ENCODE results near the gene KLHDC8B. TPM values are rescaled to one million over a fixed set of nuclear protein-coding genes. Genes with fewer than 3 reads are reported as not detected.

KLHDC8B gene
- total and polyA plus RNA-seq, 3 donors from 2014 or later = 55.8 to 78.2 (median 56.6) TPM

- intact Hi-C loops (cut with DNase I; ENCODE audit: low total_unique reads) = no loop called here
- TF ChIP-seq POLR2A (IDR thresholded peaks at IDR 0.05) = no peak
- no peak for TF ChIP-seq CTCF (IDR thresholded peaks at IDR 0.05)
- H3K27me3 ChIP-seq = no peaks in the 10 kb centered on the region
- H3K4me3 ChIP-seq = no peak overlapping the region
- no peaks in the 10 kb centered on the region for H3K9me3 ChIP-seq
- H3K36me3 ChIP-seq (ENCODE audit: low read depth, missing control alignments) = no peaks in the 10 kb centered on the region
- DNase-seq = no peak
- peaks cover 30% of the 10 kb centered on the region for H3K4me1 ChIP-seq
- WGBS, 2 donors = 81 to 90% methylated on average over 4 of the region's 4 CpGs
- no peak overlapping the region for H3K27ac ChIP-seq
These were observed 35.9 kb upstream of the KLHDC8B start for GRCh38 chr3:49135499-49135898.

DNA sequence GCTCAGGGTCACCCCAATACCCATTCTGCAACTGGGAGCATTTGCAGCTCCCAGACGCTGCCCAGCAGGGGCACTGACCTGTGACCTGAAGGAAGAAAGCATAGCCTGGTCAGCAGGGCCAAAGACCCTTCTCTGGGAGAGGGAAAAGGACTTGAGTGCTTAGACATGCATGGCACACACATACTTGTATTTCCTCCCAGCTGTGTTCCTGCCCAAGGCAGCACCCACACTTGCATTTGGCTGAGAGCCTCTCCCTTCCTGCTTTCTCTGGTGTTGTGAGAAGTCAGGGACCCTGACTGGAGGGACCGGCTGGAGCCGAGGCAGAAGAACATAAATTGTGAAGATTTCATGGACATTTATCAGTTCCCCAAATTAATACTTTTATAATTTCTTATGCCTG is 31.3 kb upstream of the KLHDC8B start:
- DNase-seq = no peak
- peaks cover under 1% of the 10 kb centered on the region for H3K4me1 ChIP-seq
- H3K4me3 ChIP-seq = no peak overlapping the region
- no peaks in the 10 kb centered on the region for H3K27me3 ChIP-seq
- WGBS, 2 donors = 63 to 67% methylated on average over 3 of the region's 3 CpGs
- no peaks in the 10 kb centered on the region for H3K36me3 ChIP-seq (ENCODE audit: low read depth, missing control alignments)
- TF ChIP-seq POLR2A (IDR thresholded peaks at IDR 0.05) = no peak
- H3K27ac ChIP-seq = no peak overlapping the region
- no peaks in the 10 kb centered on the region for H3K9me3 ChIP-seq
- intact Hi-C loops (cut with DNase I; ENCODE audit: low total_unique reads) = no loop called here

DNA sequence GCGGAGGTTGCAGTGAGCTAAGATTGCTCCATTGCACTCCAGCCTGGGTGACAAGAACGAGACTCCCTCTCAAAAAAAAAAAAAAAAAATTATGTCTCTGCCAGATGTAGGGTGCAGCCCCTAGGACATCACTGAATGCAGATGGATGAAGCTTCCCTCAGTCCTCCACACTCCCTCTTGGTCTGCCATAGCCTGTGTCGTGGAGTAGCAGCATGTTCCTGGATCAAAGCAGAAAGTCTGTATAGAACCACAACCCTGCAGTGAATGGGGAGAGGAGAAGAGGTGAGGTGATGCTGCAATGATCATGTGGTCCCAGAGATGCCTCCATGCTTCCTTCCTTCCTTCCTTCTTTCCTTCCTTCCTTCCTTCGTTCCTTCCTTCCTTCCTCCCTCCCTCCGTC is 23.2 kb upstream of the KLHDC8B start:
- intact Hi-C loops (cut with DNase I; ENCODE audit: low total_unique reads) = no loop called here
- TF ChIP-seq POLR2A (IDR thresholded peaks at IDR 0.05) (no peak), CTCF (IDR thresholded peaks at IDR 0.05) (no peak)
- no peaks in the 10 kb centered on the region for H3K9me3 ChIP-seq
- H3K36me3 ChIP-seq (ENCODE audit: low read depth, missing control alignments) = no peaks in the 10 kb centered on the region
- no peak overlapping the region for H3K27ac ChIP-seq
- H3K4me3 ChIP-seq = no peak overlapping the region
- no peaks in the 10 kb centered on the region for H3K4me1 ChIP-seq
- no peak for DNase-seq
- no peaks in the 10 kb centered on the region for H3K27me3 ChIP-seq
- 81 to 83% methylated on average over 5 of the region's 5 CpGs for WGBS, 2 donors

GRCh38 chr3:49151610-49152009 is 19.8 kb upstream of the KLHDC8B start:
- no peak for TF ChIP-seq CTCF (IDR thresholded peaks at IDR 0.05)
- no peak for TF ChIP-seq POLR2A (IDR thresholded peaks at IDR 0.05)
- no peaks in the 10 kb centered on the region for H3K27me3 ChIP-seq
- no peak for DNase-seq
- no peaks in the 10 kb centered on the region for H3K36me3 ChIP-seq (ENCODE audit: low read depth, missing control alignments)
- no peak overlapping the region for H3K27ac ChIP-seq
- no peaks in the 10 kb centered on the region for H3K9me3 ChIP-seq
- H3K4me3 ChIP-seq = no peak overlapping the region
- WGBS, 2 donors = 93 to 97% methylated on average over 2 of the region's 2 CpGs
- no peaks in the 10 kb centered on the region for H3K4me1 ChIP-seq
- intact Hi-C loops (cut with DNase I; ENCODE audit: low total_unique reads) = no loop called here

DNA sequence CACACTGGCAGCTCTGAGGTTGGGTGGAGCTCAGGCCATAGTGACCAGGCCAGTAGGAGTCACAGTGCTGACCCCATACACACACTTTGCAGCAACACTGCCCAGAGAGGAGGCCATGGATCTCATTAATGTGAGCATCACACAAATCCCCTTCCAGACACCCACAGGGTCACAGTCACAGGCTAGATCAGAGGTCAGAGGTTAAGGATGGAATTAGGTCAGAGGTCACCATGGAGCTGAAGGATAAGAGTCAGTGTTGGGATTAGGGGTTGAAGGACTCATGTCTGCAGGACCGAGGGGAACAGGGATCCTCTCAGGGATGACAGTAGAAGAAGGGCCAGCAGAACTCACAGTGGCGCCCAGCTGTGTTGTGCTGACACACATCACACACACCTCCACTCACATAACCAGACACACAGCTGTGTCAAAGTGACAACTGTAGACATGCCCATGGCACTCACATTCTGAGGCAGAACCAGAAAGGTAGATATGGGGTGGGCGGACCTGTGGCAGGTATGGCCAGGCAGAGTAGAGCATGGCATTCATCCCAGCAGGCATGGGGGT is 18.0 kb upstream of the KLHDC8B start:
- Histone ChIP-seq H3K27ac (no peak overlapping the region), H3K4me3 (no peak overlapping the region), H3K27me3 (no peaks in the 10 kb centered on the region), H3K36me3 (ENCODE audit: low read depth, missing control alignments) (no peaks in the 10 kb centered on the region), H3K9me3 (no peaks in the 10 kb centered on the region), H3K4me1 (no peaks in the 10 kb centered on the region)
- WGBS, 2 donors = 85 to 93% methylated on average over 3 of the region's 3 CpGs
- intact Hi-C loops (cut with DNase I; ENCODE audit: low total_unique reads) = no loop called here
- DNase-seq = no peak
- TF ChIP-seq POLR2A (IDR thresholded peaks at IDR 0.05) = no peak
- no peak for TF ChIP-seq CTCF (IDR thresholded peaks at IDR 0.05)

Measured in testis (tissue), 3 donors.